GM23338 (cell line): ENCODE data around the gene HCAR1.

Experiments used
- CREB1 ChIP-seq: fragments of 250-450 bp; sonication (Bioruptor Pico); IDR thresholded peaks from 2 replicates; pipeline ENCODE4 v1.5.0; 2020; ENCODE audit warnings: low read depth, mild to moderate bottlenecking, moderate library complexity
- CTCF ChIP-seq, 2 experiments: fragments of 200-600 bp in 1 of 2; sonication (generic) in 1 of 2; conservative IDR thresholded peaks; 2 replicates each; pipeline versions ENCODE4 v1.5.1 to v1.6.1; 2016 to 2017; ENCODE audit warnings: antibody characterized with exemption in 2 of 2, low read depth in 2 of 2, mild to moderate bottlenecking in 2 of 2, moderate library complexity in 1 of 2
- ETS1 ChIP-seq: IDR thresholded peaks from 2 replicates; pipeline ENCODE4 v1.6.1; 2016; ENCODE audit warnings: antibody characterized with exemption
- EZH2 ChIP-seq: fragments of 200-600 bp; sonication (generic); IDR thresholded peaks from one replicate; pipeline ENCODE4 v1.8.0; 2017; ENCODE audit warnings: antibody characterized with exemption, mild to moderate bottlenecking, low read depth; ENCODE audit not compliant: unreplicated experiment
- EZH2phosphoT487 ChIP-seq: fragments of 200-600 bp; sonication (generic); IDR thresholded peaks from one replicate; pipeline ENCODE4 v1.8.1; 2018; ENCODE audit warnings: antibody characterized with exemption; ENCODE audit not compliant: unreplicated experiment
- NANOG ChIP-seq: IDR thresholded peaks from 2 replicates; pipeline ENCODE4 v1.6.1; 2016; ENCODE audit warnings: antibody characterized with exemption, borderline replicate concordance
- POLR2AphosphoS5 ChIP-seq: IDR thresholded peaks from 2 replicates; pipeline ENCODE4 v1.6.1; 2016; ENCODE audit warnings: antibody characterized with exemption, low read depth
- REST ChIP-seq: IDR thresholded peaks from one replicate; pipeline ENCODE4 v1.6.1; 2018; ENCODE audit warnings: antibody characterized with exemption; ENCODE audit not compliant: unreplicated experiment

GRCh38 chr12:122681814-122682213 is 48.8 kb downstream of the HCAR1 start:
- TF ChIP-seq POLR2AphosphoS5: no peak
- no peak for TF ChIP-seq CTCF (conservative IDR thresholded peaks at IDR 0.05; ENCODE audit: low read depth in 2 of 2)
- TF ChIP-seq EZH2phosphoT487: no peak
- no peak for TF ChIP-seq NANOG
- no peak for TF ChIP-seq REST
- TF ChIP-seq ETS1: no peak
- no peak for TF ChIP-seq EZH2
- no peak for TF ChIP-seq CREB1 (CRISPR knock-in tag)
